Measurements from ENCODE around the gene POMGNT2.
"Not testable (repeated sequence)": the region's sequence is repeated elsewhere in the genome, so short reads cannot be mapped to it uniquely, and the experiment has no call there.

POMGNT2 gene

DNA sequence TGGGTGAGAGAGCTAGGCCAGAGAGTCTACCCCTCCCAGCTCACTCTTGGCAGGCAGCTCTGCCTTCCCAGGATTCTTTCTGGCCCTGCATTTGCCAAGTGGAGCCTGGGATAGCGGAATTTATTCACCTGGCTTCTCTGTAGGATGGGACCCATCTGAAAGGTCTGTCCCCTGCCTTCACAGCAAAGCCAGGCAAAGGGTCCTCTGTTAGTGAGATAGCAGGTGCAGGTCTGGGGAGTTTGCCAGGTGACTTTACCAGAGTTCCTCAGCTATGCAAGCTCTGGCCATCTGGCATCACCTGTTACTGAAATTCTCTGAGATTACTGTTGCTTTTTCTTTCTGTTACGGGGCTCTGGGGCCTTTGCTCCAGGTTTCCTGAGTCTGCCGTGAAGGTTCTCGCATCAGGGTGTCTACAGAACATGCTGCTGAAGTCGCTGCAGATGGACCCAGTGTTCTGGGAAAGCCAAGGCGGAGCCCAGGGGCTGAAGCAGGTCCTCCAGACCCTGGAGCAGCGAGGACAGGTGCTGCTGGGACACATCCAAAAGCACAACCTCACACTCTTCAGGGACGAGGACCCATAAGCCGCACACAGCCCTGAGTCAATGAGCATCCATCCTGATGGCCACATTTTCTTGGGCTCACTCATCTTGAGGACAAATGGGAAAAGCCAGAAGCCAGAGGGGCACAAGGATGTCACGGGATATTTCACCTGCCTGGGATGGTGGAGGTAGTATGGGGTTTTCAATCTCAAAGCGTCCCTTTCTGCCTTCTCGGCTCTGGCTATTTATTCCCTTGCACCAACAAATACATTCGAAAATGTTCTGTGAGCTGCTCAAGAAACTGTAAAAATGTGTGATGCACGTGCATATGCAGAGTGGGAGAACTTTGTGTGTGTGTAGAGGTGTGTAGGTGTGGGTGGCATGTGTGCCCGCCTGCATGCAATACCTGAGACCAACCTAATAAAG lies 49.8 kb downstream of the POMGNT2 start:
- DNase-seq (ENCODE audit: insufficient read length): no peak
- TF ChIP-seq POLR2AphosphoS5 (IDR thresholded peaks at IDR 0.05; ENCODE audit: low read depth, low read length): no peak
- TF ChIP-seq TAF1 (IDR thresholded peaks at IDR 0.05; ENCODE audit: borderline replicate concordance, low read depth, low read length): no peak
- no peak for TF ChIP-seq POLR2A (IDR thresholded peaks at IDR 0.05; ENCODE audit: low read depth, low read length)
- FAIRE-seq: no peak

DNA sequence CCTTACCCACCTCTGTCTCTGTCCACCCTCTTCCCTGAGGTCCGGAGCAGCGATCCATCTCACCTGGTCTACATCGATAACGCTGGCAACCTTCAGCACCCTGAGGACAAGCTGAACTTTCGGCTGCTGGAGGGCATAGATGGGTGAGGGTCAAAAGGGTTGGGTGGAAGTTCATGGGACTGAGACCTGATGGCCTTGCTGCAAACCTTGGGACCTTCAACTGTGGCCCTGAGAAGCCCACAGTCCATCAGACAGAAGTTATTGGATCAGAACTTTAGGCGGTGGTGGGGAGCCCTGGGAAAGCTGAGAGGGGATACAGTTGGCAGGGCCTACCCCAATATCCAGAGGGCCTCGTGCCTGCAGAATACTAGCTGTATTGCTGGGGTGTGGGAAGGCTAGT lies 50.5 kb downstream of the POMGNT2 start:
- FAIRE-seq: no peak
- DNase-seq (ENCODE audit: insufficient read length): no peak
- TF ChIP-seq POLR2AphosphoS5 (IDR thresholded peaks at IDR 0.05; ENCODE audit: low read depth, low read length): no peak
- TF ChIP-seq TAF1 (IDR thresholded peaks at IDR 0.05; ENCODE audit: borderline replicate concordance, low read depth, low read length): no peak
- TF ChIP-seq POLR2A (IDR thresholded peaks at IDR 0.05; ENCODE audit: low read depth, low read length): no peak

DNA sequence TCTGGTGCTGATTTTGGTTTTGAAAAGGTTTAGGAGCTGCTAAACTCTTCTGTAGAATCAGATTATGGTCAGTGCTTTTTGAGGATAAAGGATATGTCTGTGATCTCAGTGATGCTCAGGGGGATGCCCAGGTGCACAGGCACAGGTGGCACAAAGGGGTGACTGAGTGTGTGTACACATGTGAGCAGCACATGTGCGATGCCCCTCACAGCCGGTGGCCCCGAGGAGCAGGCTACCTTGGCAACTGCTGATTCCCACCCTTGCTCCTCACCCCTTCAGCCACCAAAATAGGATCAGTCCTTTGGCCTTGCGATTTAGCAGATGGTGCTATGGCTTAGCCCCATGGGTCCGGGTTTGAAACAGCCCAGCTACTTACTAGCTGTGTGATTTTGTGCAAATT lies 51.1 kb downstream of the POMGNT2 start:
- no peak for FAIRE-seq

DNA sequence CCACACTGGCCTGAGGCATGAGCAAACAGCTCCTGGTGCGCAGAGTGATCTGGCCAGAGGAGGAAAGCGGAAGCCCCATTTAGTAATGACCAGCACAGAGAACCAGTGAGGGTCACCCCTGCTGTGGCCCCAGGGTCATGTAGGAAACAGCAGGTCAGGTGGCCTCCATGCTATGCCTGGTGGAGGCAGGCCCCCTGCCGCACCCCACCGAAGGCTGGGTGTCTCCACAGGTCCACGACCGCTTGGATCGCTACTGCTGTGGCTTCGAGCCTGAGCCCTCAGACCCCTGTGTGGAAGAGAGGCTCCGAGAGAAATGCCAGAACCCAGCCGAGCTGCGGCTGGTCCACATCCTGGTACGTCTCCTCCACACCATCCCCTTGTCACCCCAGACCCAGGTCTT lies 52.6 kb downstream of the POMGNT2 start:
- FAIRE-seq: no peak
- DNase-seq (ENCODE audit: insufficient read length): no peak
- TF ChIP-seq POLR2A (IDR thresholded peaks at IDR 0.05; ENCODE audit: low read depth, low read length): no peak
- TF ChIP-seq POLR2AphosphoS5 (IDR thresholded peaks at IDR 0.05; ENCODE audit: low read depth, low read length): no peak
- TF ChIP-seq TAF1 (IDR thresholded peaks at IDR 0.05; ENCODE audit: borderline replicate concordance, low read depth, low read length): no peak

More for the DNA sequence above, 51.1 kb downstream of the POMGNT2 start:
- no peak for DNase-seq (ENCODE audit: insufficient read length)
- no peak for TF ChIP-seq TAF1 (IDR thresholded peaks at IDR 0.05; ENCODE audit: borderline replicate concordance, low read depth, low read length)
- TF ChIP-seq POLR2AphosphoS5 (IDR thresholded peaks at IDR 0.05; ENCODE audit: low read depth, low read length): no peak
- no peak for TF ChIP-seq POLR2A (IDR thresholded peaks at IDR 0.05; ENCODE audit: low read depth, low read length)

DNA sequence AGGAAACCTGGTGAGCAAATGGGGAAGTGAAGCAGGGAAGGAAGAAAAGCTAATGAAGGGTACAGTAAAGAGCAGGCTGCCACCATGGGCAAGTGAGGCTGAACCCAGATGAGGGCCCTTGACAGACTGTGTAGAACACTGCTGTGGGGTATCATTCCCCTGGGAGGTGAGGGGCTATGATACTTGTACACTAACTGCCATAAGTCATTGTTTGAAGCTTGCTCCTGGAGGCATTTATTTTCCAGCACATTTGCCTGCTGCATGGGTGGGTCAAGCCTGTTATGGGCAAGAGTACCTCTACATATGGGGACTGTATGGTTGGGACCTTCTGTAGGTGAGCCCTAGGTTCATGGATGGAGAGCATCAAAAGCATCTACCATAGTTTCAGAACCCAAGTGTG lies 57.4 kb downstream of the POMGNT2 start:
- FAIRE-seq (no peak), DNase-seq (ENCODE audit: insufficient read length) (no peak)
- no peak for TF ChIP-seq POLR2AphosphoS5 (IDR thresholded peaks at IDR 0.05; ENCODE audit: low read depth, low read length)
- TF ChIP-seq TAF1 (IDR thresholded peaks at IDR 0.05; ENCODE audit: borderline replicate concordance, low read depth, low read length): no peak
- no peak for TF ChIP-seq POLR2A (IDR thresholded peaks at IDR 0.05; ENCODE audit: low read depth, low read length)

DNA sequence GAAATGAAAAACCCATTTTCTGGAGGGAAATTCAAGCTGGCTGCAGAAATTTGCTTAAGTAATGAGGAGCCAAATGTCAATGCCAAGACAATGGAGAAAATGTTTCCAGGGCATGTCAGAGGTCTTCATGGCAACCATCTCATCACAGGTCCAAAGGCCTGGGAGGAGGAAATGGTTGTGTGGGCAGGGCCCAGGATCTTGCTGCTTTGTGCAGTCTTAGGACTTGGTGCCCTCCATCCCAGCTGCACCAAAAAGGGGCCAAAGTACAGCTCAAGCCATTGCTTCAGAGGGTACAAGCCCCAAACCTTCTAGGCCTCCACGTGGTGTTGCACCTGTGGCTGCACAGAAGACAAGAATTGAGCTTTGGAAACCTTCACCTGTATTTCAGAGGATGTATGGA lies 59.3 kb downstream of the POMGNT2 start:
- DNase-seq (ENCODE audit: insufficient read length) (no peak), FAIRE-seq (no peak)
- TF ChIP-seq POLR2A (IDR thresholded peaks at IDR 0.05; ENCODE audit: low read depth, low read length) (no peak), TAF1 (IDR thresholded peaks at IDR 0.05; ENCODE audit: borderline replicate concordance, low read depth, low read length) (no peak), POLR2AphosphoS5 (IDR thresholded peaks at IDR 0.05; ENCODE audit: low read depth, low read length) (no peak)

DNA sequence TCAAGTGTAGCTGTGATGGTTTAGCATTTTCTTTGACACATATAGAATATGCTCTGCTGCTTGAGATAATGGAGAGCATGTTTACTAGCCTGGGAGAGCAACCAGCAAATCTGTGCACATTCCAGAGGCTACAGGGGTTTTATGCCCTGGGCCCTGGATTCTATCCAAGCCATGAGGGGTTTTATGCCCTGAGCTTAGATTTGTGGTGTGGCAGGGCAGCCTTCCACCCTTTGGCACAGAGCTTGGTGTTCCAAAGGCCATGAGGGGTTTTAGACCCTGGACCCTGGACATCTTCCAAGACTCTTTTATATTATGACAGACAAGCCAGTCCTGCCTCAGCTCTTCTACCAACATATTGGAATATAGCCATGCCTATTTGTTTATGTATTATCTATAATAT lies 60.8 kb downstream of the POMGNT2 start:
- DNase-seq (ENCODE audit: insufficient read length); FAIRE-seq: not testable (repeated sequence)

DNA sequence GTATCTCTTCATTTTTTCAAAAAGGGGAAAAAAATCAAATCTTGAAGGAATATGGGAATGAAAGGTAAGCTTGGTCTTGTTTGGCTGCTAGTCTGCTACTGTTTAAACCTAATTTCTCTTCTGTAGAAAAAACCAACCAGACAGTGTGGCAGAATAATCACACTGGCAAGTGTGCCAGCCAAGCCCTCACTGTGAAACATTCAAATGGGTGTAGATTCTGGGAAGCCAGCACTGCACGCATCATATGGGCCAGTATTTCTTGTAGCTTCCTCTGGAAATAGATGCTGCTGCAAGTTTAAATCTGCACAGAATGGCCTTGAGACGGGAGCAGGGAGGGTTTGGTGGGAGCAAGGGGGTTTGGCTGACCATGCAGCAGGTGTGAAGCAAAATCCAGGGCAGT lies 62.1 kb downstream of the POMGNT2 start:
- no peak for DNase-seq (ENCODE audit: insufficient read length)
- no peak for FAIRE-seq
- TF ChIP-seq POLR2A (IDR thresholded peaks at IDR 0.05; ENCODE audit: low read depth, low read length) (no peak), TAF1 (IDR thresholded peaks at IDR 0.05; ENCODE audit: borderline replicate concordance, low read depth, low read length) (no peak), POLR2AphosphoS5 (IDR thresholded peaks at IDR 0.05; ENCODE audit: low read depth, low read length) (no peak)

DNA sequence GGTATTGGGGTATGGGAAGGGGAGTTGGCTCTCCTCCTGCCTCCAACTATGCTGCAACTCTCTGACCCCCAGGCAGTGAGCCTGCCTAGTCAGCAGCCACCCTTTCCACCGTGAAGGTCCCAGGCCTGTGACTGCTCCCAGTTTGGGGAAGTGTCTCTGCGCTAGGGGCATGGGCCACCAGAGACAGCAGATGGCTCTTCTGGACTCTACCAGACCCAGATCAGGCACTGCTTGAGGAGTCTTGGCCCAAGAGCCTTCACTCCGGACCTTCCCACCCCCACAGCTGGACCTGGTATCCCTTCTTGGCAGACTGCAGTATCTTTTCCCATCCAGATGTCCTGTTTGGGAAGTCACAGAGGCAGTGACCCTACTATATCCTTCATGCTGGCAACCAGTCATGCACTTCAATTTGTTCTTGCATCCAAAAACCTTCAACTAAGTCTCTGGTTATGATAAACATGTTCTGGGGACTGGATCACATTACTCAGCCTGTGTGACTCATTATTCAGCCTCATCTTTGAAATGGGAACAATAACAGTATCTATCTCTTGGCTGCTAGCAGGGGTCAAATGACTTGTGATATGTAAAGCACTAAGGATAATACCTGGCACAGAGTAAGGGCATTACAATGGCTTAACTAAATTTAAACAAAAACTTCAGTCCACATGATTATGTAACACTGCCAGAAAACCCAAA lies 62.7 kb downstream of the POMGNT2 start:
- FAIRE-seq (no peak), DNase-seq (ENCODE audit: insufficient read length) (no peak)
- TF ChIP-seq POLR2A (IDR thresholded peaks at IDR 0.05; ENCODE audit: low read depth, low read length): no peak
- no peak for TF ChIP-seq POLR2AphosphoS5 (IDR thresholded peaks at IDR 0.05; ENCODE audit: low read depth, low read length)
- no peak for TF ChIP-seq TAF1 (IDR thresholded peaks at IDR 0.05; ENCODE audit: borderline replicate concordance, low read depth, low read length)

DNA sequence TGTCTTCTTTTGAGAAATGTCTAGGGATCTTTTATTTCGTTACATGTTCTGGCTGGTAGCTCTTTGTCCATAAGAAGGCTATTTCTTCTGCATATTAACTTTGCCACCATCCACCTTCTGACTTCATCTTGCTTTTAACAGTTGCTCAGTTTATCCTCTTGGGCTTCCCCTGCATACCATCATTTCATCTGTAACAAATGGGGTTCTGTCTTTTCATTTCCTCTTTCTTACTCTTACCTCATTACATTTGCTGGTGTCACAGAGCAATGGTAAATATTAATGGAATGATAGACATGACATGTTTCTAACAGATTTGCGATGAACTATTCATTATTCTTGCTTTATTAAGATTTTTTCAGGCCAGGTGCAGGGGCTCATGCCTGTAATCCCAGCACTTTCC lies 64.4 kb downstream of the POMGNT2 start:
- FAIRE-seq (no peak), DNase-seq (ENCODE audit: insufficient read length) (no peak)
- TF ChIP-seq TAF1 (IDR thresholded peaks at IDR 0.05; ENCODE audit: borderline replicate concordance, low read depth, low read length) (no peak), POLR2AphosphoS5 (IDR thresholded peaks at IDR 0.05; ENCODE audit: low read depth, low read length) (no peak), POLR2A (IDR thresholded peaks at IDR 0.05; ENCODE audit: low read depth, low read length) (no peak)

DNA sequence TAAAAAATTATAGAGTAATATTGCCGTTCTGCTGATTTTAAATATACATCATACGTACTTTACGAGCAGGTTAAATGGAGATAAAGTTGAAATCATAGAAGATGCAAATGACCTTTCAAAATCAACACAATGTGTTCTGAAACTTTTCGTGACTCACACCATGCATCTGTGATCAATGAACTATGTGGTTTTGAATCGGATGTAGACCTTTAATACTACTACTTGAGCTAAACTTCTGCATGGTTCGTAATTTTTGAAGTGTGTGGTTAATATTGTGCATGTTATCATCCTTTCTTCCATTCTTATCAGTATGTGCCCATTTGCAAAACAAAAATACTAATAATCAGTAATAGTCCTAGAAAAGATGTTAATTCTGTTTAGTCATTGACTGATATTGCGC lies 67.9 kb downstream of the POMGNT2 start:
- TF ChIP-seq TAF1 (IDR thresholded peaks at IDR 0.05; ENCODE audit: borderline replicate concordance, low read depth, low read length): no peak
- DNase-seq (ENCODE audit: insufficient read length) (no peak), FAIRE-seq (peak; percentile 90)
